Ammon's horn (tissue), 1 donor: ENCODE data around the gene ITCH.
"Not testable (repeated sequence)": the region's sequence is repeated elsewhere in the genome, so short reads cannot be mapped to it uniquely, and the experiment has no call there.

Experiments
- DNase-seq: peaks from one replicate; pipeline ENCODE4 v3.0.0-alpha.2; 2016; ENCODE audit warnings: low spot score

The ITCH gene

GRCh38 chr20:34414525-34414924 lies 51.5 kb downstream of the ITCH start:
- DNase-seq: not testable (repeated sequence)

- no peak for DNase-seq
These were observed 52.0 kb downstream of the ITCH start for GRCh38 chr20:34415079-34415478.

- no peak for DNase-seq
These were observed 57.1 kb downstream of the ITCH start for GRCh38 chr20:34420146-34420545.

GRCh38 chr20:34420975-34421374 lies 57.9 kb downstream of the ITCH start:
- DNase-seq: no peak

- no peak for DNase-seq
These were observed 58.8 kb downstream of the ITCH start for GRCh38 chr20:34421766-34422466.

- DNase-seq: not testable (repeated sequence)
These were observed 62.1 kb downstream of the ITCH start for GRCh38 chr20:34425032-34425690.

GRCh38 chr20:34426026-34426425 lies 63.0 kb downstream of the ITCH start:
- no peak for DNase-seq

- DNase-seq: no peak
These were observed 64.3 kb downstream of the ITCH start for GRCh38 chr20:34427331-34427730.

- no peak for DNase-seq
These were observed 64.7 kb downstream of the ITCH start for GRCh38 chr20:34427784-34428183.

- no peak for DNase-seq
These were observed 68.1 kb downstream of the ITCH start for GRCh38 chr20:34431168-34431567.

GRCh38 chr20:34432663-34433062 lies 69.6 kb downstream of the ITCH start:
- DNase-seq: not testable (repeated sequence)

GRCh38 chr20:34433391-34433790 lies 70.3 kb downstream of the ITCH start:
- DNase-seq: no peak

GRCh38 chr20:34435589-34435988 lies 72.5 kb downstream of the ITCH start:
- DNase-seq: no peak

GRCh38 chr20:34437330-34437986 lies 74.4 kb downstream of the ITCH start:
- DNase-seq: no peak

GRCh38 chr20:34439168-34439567 lies 76.1 kb downstream of the ITCH start:
- DNase-seq: no peak

GRCh38 chr20:34441423-34441822 lies 78.3 kb downstream of the ITCH start:
- not testable (repeated sequence) for DNase-seq

GRCh38 chr20:34443546-34443945 lies 80.5 kb downstream of the ITCH start:
- DNase-seq: no peak

- peak; percentile 47 for DNase-seq
These were observed 82.3 kb downstream of the ITCH start for GRCh38 chr20:34445177-34446065.

GRCh38 chr20:34448517-34448916 lies 85.4 kb downstream of the ITCH start:
- DNase-seq: no peak

- DNase-seq: no peak
These were observed 86.9 kb downstream of the ITCH start for GRCh38 chr20:34449674-34450592.
